Duodenal mucosa (tissue), 2 donors: ENCODE results near the gene TSHZ1.

Experiments used
- H3K27ac ChIP-seq: one replicate; pipeline ENCODE4 v1.7.0; 2013; ENCODE audit warnings: low read depth, low read length
- H3K27me3 ChIP-seq, 2 donors: one replicate each; pipeline ENCODE4 v1.7.0; 2013; ENCODE audit warnings: low read length in 2 of 2, control low read depth in 1 of 2; ENCODE audit not compliant: insufficient read depth in 2 of 2, control insufficient read depth in 1 of 2
- H3K36me3 ChIP-seq, 2 donors: one replicate each; pipeline ENCODE4 v1.7.0; 2013; ENCODE audit warnings: low read length in 2 of 2, control low read depth in 1 of 2; ENCODE audit not compliant: insufficient read depth in 2 of 2, control insufficient read depth in 1 of 2
- H3K4me1 ChIP-seq, 2 donors: one replicate each; pipeline ENCODE4 v1.7.0; 2013; ENCODE audit warnings: low read length in 2 of 2, control low read depth in 1 of 2; ENCODE audit not compliant: insufficient read depth in 2 of 2, control insufficient read depth in 1 of 2
- H3K4me3 ChIP-seq, 2 donors: one replicate each; pipeline ENCODE4 v1.7.0; 2013; ENCODE audit warnings: low read length in 2 of 2, low read depth in 1 of 2
- H3K9ac ChIP-seq, 2 donors: one replicate each; pipeline ENCODE4 v1.7.0; 2013; ENCODE audit warnings: low read length in 2 of 2, low read depth in 1 of 2
- H3K9me3 ChIP-seq, 2 donors: one replicate each; pipeline ENCODE4 v1.7.0; 2013; ENCODE audit warnings: low read length in 2 of 2, control low read depth in 1 of 2; ENCODE audit not compliant: control insufficient read depth in 1 of 2

TSHZ1 gene

GRCh38 chr18:75247611-75248421, 37.2 kb downstream of the TSHZ1 start:
- H3K4me1 ChIP-seq: peaks cover 28 to 34% of the 10 kb centered on the region in 2 donors

GRCh38 chr18:75248426-75249174, 38.0 kb downstream of the TSHZ1 start:
- Histone ChIP-seq H3K36me3 (no peaks in the 10 kb centered on the region), H3K9ac (peak overlapping the region; percentile 25 to 60), H3K9me3 (no peaks in the 10 kb centered on the region), H3K27ac (peak overlapping the region; percentile 7), H3K4me3 (peak overlapping the region; percentile 63 to 70), H3K27me3 (no peaks in the 10 kb centered on the region), H3K4me1 (peaks cover 30 to 34% of the 10 kb centered on the region in 2 donors)

More at GRCh38 chr18:75247611-75248421, 37.2 kb downstream of the TSHZ1 start:
- Histone ChIP-seq H3K4me3 (peak overlapping the region; percentile 63 to 70), H3K27me3 (no peaks in the 10 kb centered on the region), H3K9ac (peak overlapping the region; percentile 59 to 60), H3K9me3 (no peaks in the 10 kb centered on the region), H3K36me3 (no peaks in the 10 kb centered on the region), H3K27ac (peak overlapping the region; percentile 7)

- H3K4me1 ChIP-seq: peaks cover 31 to 34% of the 10 kb centered on the region in 2 donors
- H3K4me3 ChIP-seq: no peak overlapping the region
- no peak overlapping the region for H3K27ac ChIP-seq
- H3K9ac ChIP-seq: no peak overlapping the region
- no peaks in the 10 kb centered on the region for H3K36me3 ChIP-seq
- no peaks in the 10 kb centered on the region for H3K27me3 ChIP-seq
- H3K9me3 ChIP-seq: no peaks in the 10 kb centered on the region
Observed at GRCh38 chr18:75249175-75249518, 38.5 kb downstream of the TSHZ1 start.

- Histone ChIP-seq H3K4me1 (peaks cover 34 to 35% of the 10 kb centered on the region in 2 donors), H3K9me3 (no peaks in the 10 kb centered on the region), H3K4me3 (no peak overlapping the region), H3K27ac (no peak overlapping the region), H3K27me3 (no peaks in the 10 kb centered on the region), H3K9ac (no peak overlapping the region), H3K36me3 (no peaks in the 10 kb centered on the region)
Observed at GRCh38 chr18:75249672-75250470, 39.3 kb downstream of the TSHZ1 start.

GRCh38 chr18:75250471-75250821, 39.8 kb downstream of the TSHZ1 start:
- Histone ChIP-seq H3K4me1 (peaks cover 34 to 40% of the 10 kb centered on the region in 2 donors), H3K4me3 (no peak overlapping the region), H3K9ac (no peak overlapping the region), H3K27me3 (no peaks in the 10 kb centered on the region), H3K27ac (no peak overlapping the region), H3K36me3 (no peaks in the 10 kb centered on the region), H3K9me3 (no peaks in the 10 kb centered on the region)

GRCh38 chr18:75251466-75251865, 40.9 kb downstream of the TSHZ1 start:
- Histone ChIP-seq H3K27ac (no peak overlapping the region), H3K4me3 (no peak overlapping the region), H3K9me3 (no peaks in the 10 kb centered on the region), H3K27me3 (no peaks in the 10 kb centered on the region), H3K4me1 (peaks cover 28 to 37% of the 10 kb centered on the region in 2 donors), H3K36me3 (no peaks in the 10 kb centered on the region), H3K9ac (no peak overlapping the region)

- no peak overlapping the region for H3K4me3 ChIP-seq
- H3K4me1 ChIP-seq: peaks cover 21 to 31% of the 10 kb centered on the region in 2 donors
- no peaks in the 10 kb centered on the region for H3K9me3 ChIP-seq
- no peak overlapping the region for H3K27ac ChIP-seq
- H3K27me3 ChIP-seq: no peaks in the 10 kb centered on the region
- H3K36me3 ChIP-seq: no peaks in the 10 kb centered on the region
- H3K9ac ChIP-seq: no peak overlapping the region
Observed at GRCh38 chr18:75252136-75252535, 41.5 kb downstream of the TSHZ1 start.

- Histone ChIP-seq H3K4me1 (peaks cover 14 to 26% of the 10 kb centered on the region in 2 donors), H3K27me3 (no peaks in the 10 kb centered on the region), H3K27ac (no peak overlapping the region), H3K9me3 (no peaks in the 10 kb centered on the region), H3K9ac (no peak overlapping the region), H3K36me3 (no peaks in the 10 kb centered on the region), H3K4me3 (no peak overlapping the region)
Observed at GRCh38 chr18:75253043-75253442, 42.4 kb downstream of the TSHZ1 start.

GRCh38 chr18:75253784-75254183, 43.2 kb downstream of the TSHZ1 start:
- Histone ChIP-seq H3K9me3 (no peaks in the 10 kb centered on the region), H3K9ac (no peak overlapping the region), H3K36me3 (no peaks in the 10 kb centered on the region), H3K4me3 (no peak overlapping the region), H3K4me1 (peaks cover 7 to 21% of the 10 kb centered on the region in 2 donors), H3K27ac (no peak overlapping the region), H3K27me3 (no peaks in the 10 kb centered on the region)

- Histone ChIP-seq H3K27ac (no peak overlapping the region), H3K27me3 (no peaks in the 10 kb centered on the region), H3K9ac (no peak overlapping the region), H3K4me1 (peaks cover 0 to 21% of the 10 kb centered on the region in 2 donors), H3K9me3 (no peaks in the 10 kb centered on the region), H3K4me3 (no peak overlapping the region), H3K36me3 (no peaks in the 10 kb centered on the region)
Observed at GRCh38 chr18:75255094-75255493, 44.5 kb downstream of the TSHZ1 start.
